ENCODE data around the gene COQ8B.
A peak's percentile ranks its signal among the peaks of the same experiment; 100 is the strongest.
"Not testable (repeated sequence)": the region's sequence is repeated elsewhere in the genome, so short reads cannot be mapped to it uniquely, and the experiment has no call there.

COQ8B gene

GRCh38 chr19:40742477-40742876, 25.8 kb upstream of the COQ8B start:
- no peak for DNase-seq (ENCODE audit: low read depth)

- DNase-seq (ENCODE audit: low read depth) = peak; percentile 41
Observed at GRCh38 chr19:40741527-40742390, 25.1 kb upstream of the COQ8B start.

- DNase-seq (ENCODE audit: low read depth) = no peak
Observed at GRCh38 chr19:40740747-40741146, 24.1 kb upstream of the COQ8B start.

- DNase-seq (ENCODE audit: low read depth) = no peak
Observed at GRCh38 chr19:40739871-40740703, 23.4 kb upstream of the COQ8B start.

GRCh38 chr19:40739030-40739839, 22.5 kb upstream of the COQ8B start:
- no peak for DNase-seq (ENCODE audit: low read depth)

- DNase-seq (ENCODE audit: low read depth) = no peak
Observed at GRCh38 chr19:40737102-40737644, 20.5 kb upstream of the COQ8B start.

- no peak for DNase-seq (ENCODE audit: low read depth)
Observed at GRCh38 chr19:40736661-40737060, 20.0 kb upstream of the COQ8B start.

GRCh38 chr19:40735013-40735771, 18.5 kb upstream of the COQ8B start:
- no peak for DNase-seq (ENCODE audit: low read depth)

GRCh38 chr19:40733149-40733548, 16.5 kb upstream of the COQ8B start:
- DNase-seq (ENCODE audit: low read depth) = no peak

GRCh38 chr19:40732304-40732703, 15.6 kb upstream of the COQ8B start:
- DNase-seq (ENCODE audit: low read depth) = not testable (repeated sequence)

GRCh38 chr19:40730065-40730464, 13.4 kb upstream of the COQ8B start:
- not testable (repeated sequence) for DNase-seq (ENCODE audit: low read depth)

- DNase-seq (ENCODE audit: low read depth) = peak; percentile 53
Observed at GRCh38 chr19:40726279-40726678, 9.6 kb upstream of the COQ8B start.

- no peak for DNase-seq (ENCODE audit: low read depth)
Observed at GRCh38 chr19:40724855-40725254, 8.2 kb upstream of the COQ8B start.

- no peak for DNase-seq (ENCODE audit: low read depth)
Observed at GRCh38 chr19:40724315-40724714, 7.6 kb upstream of the COQ8B start.

GRCh38 chr19:40723661-40724254, 7.1 kb upstream of the COQ8B start:
- no peak for DNase-seq (ENCODE audit: low read depth)

GRCh38 chr19:40721936-40722661, 5.4 kb upstream of the COQ8B start:
- peak; percentile 84 for DNase-seq (ENCODE audit: low read depth)

- no peak for DNase-seq (ENCODE audit: low read depth)
Observed at GRCh38 chr19:40721140-40721486, 4.4 kb upstream of the COQ8B start.

GRCh38 chr19:40719414-40719894, 2.8 kb upstream of the COQ8B start:
- DNase-seq (ENCODE audit: low read depth) = peak; percentile 52

GRCh38 chr19:40718774-40719391, 2.2 kb upstream of the COQ8B start:
- DNase-seq (ENCODE audit: low read depth) = peak; percentile 52
